DOHH2 (cell line): ENCODE results near the gene TTF2.
"Not testable (repeated sequence)": the region's sequence is repeated elsewhere in the genome, so short reads cannot be mapped to it uniquely, and the experiment has no call there.

Source experiments
- EZH2phosphoT487 ChIP-seq: fragments of 200-600 bp; sonication (generic); IDR thresholded peaks from 2 replicates; pipeline ENCODE4 v1.6.1; 2017; ENCODE audit warnings: borderline replicate concordance, mild to moderate bottlenecking, antibody characterized with exemption, low read length, moderate library complexity, mixed read lengths
- TF ChIP-seq, protein P1 (sequence below): fragments of 200-600 bp; sonication (generic); IDR thresholded peaks from one replicate; pipeline ENCODE4 v1.5.1; 2014; ENCODE audit warnings: antibody characterized with exemption, mild to moderate bottlenecking, low read depth, low read length; ENCODE audit not compliant: poor library complexity, severe bottlenecking

DNA sequence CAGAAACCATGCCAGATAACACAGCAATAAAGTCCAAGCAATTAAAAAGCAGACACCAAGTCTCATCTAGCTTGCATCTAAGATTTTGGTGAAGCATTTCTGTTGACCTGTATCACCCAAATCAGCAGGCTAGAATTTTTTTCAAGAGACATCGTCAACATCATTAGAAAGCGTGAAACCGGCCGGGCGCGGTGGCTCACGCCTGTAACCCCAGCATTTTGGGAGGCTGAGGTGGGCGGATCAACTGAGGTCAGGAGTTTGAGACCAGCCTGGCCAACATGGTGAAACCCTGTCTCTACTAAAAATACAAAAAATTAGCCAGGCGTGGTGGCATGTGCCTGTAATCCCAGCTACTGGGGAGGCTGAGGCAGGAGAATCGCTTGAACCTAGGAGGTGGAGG lies 59.0 kb downstream of the TTF2 start:
- TF ChIP-seq, protein P1, sequence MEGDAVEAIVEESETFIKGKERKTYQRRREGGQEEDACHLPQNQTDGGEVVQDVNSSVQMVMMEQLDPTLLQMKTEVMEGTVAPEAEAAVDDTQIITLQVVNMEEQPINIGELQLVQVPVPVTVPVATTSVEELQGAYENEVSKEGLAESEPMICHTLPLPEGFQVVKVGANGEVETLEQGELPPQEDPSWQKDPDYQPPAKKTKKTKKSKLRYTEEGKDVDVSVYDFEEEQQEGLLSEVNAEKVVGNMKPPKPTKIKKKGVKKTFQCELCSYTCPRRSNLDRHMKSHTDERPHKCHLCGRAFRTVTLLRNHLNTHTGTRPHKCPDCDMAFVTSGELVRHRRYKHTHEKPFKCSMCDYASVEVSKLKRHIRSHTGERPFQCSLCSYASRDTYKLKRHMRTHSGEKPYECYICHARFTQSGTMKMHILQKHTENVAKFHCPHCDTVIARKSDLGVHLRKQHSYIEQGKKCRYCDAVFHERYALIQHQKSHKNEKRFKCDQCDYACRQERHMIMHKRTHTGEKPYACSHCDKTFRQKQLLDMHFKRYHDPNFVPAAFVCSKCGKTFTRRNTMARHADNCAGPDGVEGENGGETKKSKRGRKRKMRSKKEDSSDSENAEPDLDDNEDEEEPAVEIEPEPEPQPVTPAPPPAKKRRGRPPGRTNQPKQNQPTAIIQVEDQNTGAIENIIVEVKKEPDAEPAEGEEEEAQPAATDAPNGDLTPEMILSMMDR, result not testable (repeated sequence)
- TF ChIP-seq EZH2phosphoT487, result not testable (repeated sequence)
